ENCODE data around the gene UNC93B1.

GRCh38 chr11:67997475-67997921, 6.4 kb downstream of the UNC93B1 start:
- TF ChIP-seq POLR2A (IDR thresholded peaks at IDR 0.05; ENCODE audit: low read depth, low read length), result no peak
- TF ChIP-seq POLR2AphosphoS5 (IDR thresholded peaks at IDR 0.05; ENCODE audit: low read depth, low read length), result no peak

All from GM12892 (cell line).